CD4-positive, alpha-beta T cell (primary cell): ENCODE data around the gene VWA8. TPM values are rescaled to one million over a fixed set of nuclear protein-coding genes. Genes with fewer than 3 reads are reported as not detected.
"Not testable (repeated sequence)": the region's sequence is repeated elsewhere in the genome, so short reads cannot be mapped to it uniquely, and the experiment has no call there.

ENCODE experiments used
- ATAC-seq: fragments of 200-7000 bp; cut with Tn5 transposase; one replicate; pipeline ENCODE4 v1.10.0; 2022; ENCODE audit warnings: mild to moderate bottlenecking; ENCODE audit not compliant: poor library complexity
- CTCF ChIA-PET: fragments of 350-600 bp; sonication (Branson Sonifier 250); formaldehyde crosslinking; loops from one replicate; lab custom pipeline; 2021; ENCODE audit warnings: antibody characterized with exemption, inconsistent platforms; lab: Charles Lee
- POLR2A ChIA-PET: fragments of 350-600 bp; sonication (Branson Sonifier 250); formaldehyde crosslinking; loops from one replicate; lab custom pipeline; 2021; ENCODE audit warnings: antibody characterized with exemption, inconsistent platforms; lab: Charles Lee
- DNase-seq, 14 experiments: peaks; one replicate each; pipeline ENCODE4 v3.0.0-alpha.2; 2013 to 2020; ENCODE audit warnings: mixed read lengths in 2 of 14
- H3K27ac ChIP-seq, 2 donors: one replicate each; pipeline versions ENCODE4 v1.5.1 to v1.7.0; 2013; ENCODE audit warnings: low read length in 2 of 2, low read depth in 1 of 2, mild to moderate bottlenecking in 1 of 2
- H3K27me3 ChIP-seq, 2 experiments: 1 replicate in 1 of 2; 2 replicates in 1 of 2; pipeline versions ENCODE4 v1.6.1 to v1.7.0; 2013; ENCODE audit warnings: low read length in 2 of 2, control low read depth in 1 of 2, mild to moderate bottlenecking in 1 of 2, moderate library complexity in 1 of 2; ENCODE audit not compliant: insufficient read depth in 2 of 2, control insufficient read depth in 1 of 2
- H3K36me3 ChIP-seq: one replicate; pipeline ENCODE4 v1.6.1; 2013; ENCODE audit warnings: low read length, control low read depth; ENCODE audit not compliant: insufficient read depth
- H3K4me1 ChIP-seq: one replicate; pipeline ENCODE4 v1.6.1; 2013; ENCODE audit warnings: low read length, control low read depth; ENCODE audit not compliant: insufficient read depth
- H3K4me3 ChIP-seq: one replicate; pipeline ENCODE4 v1.5.1; 2013; ENCODE audit warnings: mild to moderate bottlenecking, low read length, moderate library complexity
- H3K9me3 ChIP-seq, 2 experiments: 1 replicate in 1 of 2; 2 replicates in 1 of 2; pipeline versions ENCODE4 v1.6.1 to v1.7.0; 2013; ENCODE audit warnings: low read length in 2 of 2, mild to moderate bottlenecking in 2 of 2, control low read depth in 1 of 2, moderate library complexity in 1 of 2; ENCODE audit not compliant: control insufficient read depth in 1 of 2, insufficient read depth in 1 of 2
- H3K27ac Mint-ChIP-seq: one replicate; pipeline ENCODE4 v1.8.0; 2020; ENCODE audit warnings: mixed read lengths
- H3K27me3 Mint-ChIP-seq: one replicate; pipeline ENCODE4 v1.8.0; 2021; ENCODE audit warnings: mixed read lengths
- H3K36me3 Mint-ChIP-seq: one replicate; pipeline ENCODE4 v1.8.0; 2021; ENCODE audit warnings: low read depth, mixed read lengths
- H3K4me1 Mint-ChIP-seq: one replicate; pipeline ENCODE4 v1.8.0; 2021; ENCODE audit warnings: low read depth, mixed read lengths
- H3K4me3 Mint-ChIP-seq: one replicate; pipeline ENCODE4 v1.8.0; 2020; ENCODE audit warnings: mild to moderate bottlenecking, mixed read lengths
- H3K9me3 Mint-ChIP-seq: one replicate; pipeline ENCODE4 v1.8.0; 2020; ENCODE audit warnings: mixed read lengths
- intact Hi-C, 2 experiments: fragments of 100-400 bp; cut with DNase I in 1 of 2; cut with micrococcal nuclease in 1 of 2; formaldehyde crosslinking; loops; one replicate each; pipeline versions ENCODE4 v1.15.1 to v1.9.0; 2023 to 2025; cut with DNase I, micrococcal nuclease
- total RNA-seq, 174 experiments: library from RNA in 2 of 174; stranded (reverse) in 2 of 174; gene quantifications; one replicate each; pipeline ENCODE4 v1.2.3 and lab custom pipeline; 2021 to 2026
- TF ChIP-seq, protein P1 (sequence below): fragments of 200-600 bp; IDR thresholded peaks from one replicate; pipeline ENCODE4 v1.8.0; 2022; ENCODE audit warnings: antibody characterized with exemption, mild to moderate bottlenecking

VWA8 gene
- total RNA-seq, 2 experiments from 2014 or later = 18.7 to 19.0 TPM

DNA sequence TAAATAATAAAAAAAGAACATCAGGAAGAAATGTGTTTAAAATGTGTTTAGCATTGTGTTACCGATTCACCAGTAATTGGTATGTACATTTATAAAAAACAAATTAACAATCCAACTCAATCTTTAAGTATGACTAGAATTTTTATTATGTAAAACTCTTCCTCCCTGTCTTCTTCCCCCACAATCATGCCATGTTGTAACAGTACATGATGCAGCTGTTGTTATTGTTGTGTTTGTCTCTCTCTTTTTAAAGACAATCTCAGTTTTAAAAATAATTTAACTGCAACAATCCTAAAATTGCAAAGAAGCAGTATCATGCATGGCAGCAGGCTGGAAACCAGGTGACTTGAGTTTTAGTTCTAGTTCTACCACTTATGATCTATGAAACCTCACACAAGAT, 323.3 kb downstream of the VWA8 start:
- ChIA-PET POLR2A (no interaction called here), CTCF (no interaction called here)
- Histone ChIP-seq H3K36me3 (peaks cover 5% of the 10 kb centered on the region), H3K27me3 (no peaks in the 10 kb centered on the region), H3K4me3 (no peak overlapping the region), H3K27ac (no peak overlapping the region), H3K4me1 (no peaks in the 10 kb centered on the region), H3K9me3 (no peaks in the 10 kb centered on the region)
- H3K4me1 Mint-ChIP-seq = no peaks in the 10 kb centered on the region
- ATAC-seq = no peak
- H3K27me3 Mint-ChIP-seq = no peaks in the 10 kb centered on the region
- no peak overlapping the region for H3K27ac Mint-ChIP-seq
- no peaks in the 10 kb centered on the region for H3K9me3 Mint-ChIP-seq
- H3K36me3 Mint-ChIP-seq = peaks cover 23% of the 10 kb centered on the region
- intact Hi-C loops = no loop called here
- TF ChIP-seq, protein P1, sequence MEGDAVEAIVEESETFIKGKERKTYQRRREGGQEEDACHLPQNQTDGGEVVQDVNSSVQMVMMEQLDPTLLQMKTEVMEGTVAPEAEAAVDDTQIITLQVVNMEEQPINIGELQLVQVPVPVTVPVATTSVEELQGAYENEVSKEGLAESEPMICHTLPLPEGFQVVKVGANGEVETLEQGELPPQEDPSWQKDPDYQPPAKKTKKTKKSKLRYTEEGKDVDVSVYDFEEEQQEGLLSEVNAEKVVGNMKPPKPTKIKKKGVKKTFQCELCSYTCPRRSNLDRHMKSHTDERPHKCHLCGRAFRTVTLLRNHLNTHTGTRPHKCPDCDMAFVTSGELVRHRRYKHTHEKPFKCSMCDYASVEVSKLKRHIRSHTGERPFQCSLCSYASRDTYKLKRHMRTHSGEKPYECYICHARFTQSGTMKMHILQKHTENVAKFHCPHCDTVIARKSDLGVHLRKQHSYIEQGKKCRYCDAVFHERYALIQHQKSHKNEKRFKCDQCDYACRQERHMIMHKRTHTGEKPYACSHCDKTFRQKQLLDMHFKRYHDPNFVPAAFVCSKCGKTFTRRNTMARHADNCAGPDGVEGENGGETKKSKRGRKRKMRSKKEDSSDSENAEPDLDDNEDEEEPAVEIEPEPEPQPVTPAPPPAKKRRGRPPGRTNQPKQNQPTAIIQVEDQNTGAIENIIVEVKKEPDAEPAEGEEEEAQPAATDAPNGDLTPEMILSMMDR = no peak
- no peak overlapping the region for H3K4me3 Mint-ChIP-seq
- no peak for DNase-seq

DNA sequence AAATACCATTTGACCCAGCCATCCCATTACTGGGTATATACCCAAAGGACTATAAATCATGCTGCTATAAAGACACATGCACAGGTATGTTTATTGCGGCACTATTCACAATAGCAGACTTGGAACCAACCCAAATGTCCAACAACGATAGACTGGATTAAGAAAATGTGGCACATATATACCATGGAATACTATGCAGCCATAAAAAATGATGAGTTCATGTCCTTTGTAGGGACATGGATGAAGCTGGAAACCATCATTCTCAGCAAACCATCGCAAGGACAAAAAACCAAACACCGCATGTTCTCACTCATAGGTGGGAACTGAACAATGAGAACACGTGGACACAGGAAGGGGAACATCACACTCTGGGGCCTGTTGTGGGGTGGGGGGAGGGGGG, 323.9 kb downstream of the VWA8 start:
- H3K9me3 ChIP-seq, DNase-seq, H3K4me3 Mint-ChIP-seq, H3K4me1 ChIP-seq, H3K36me3 ChIP-seq, H3K4me1 Mint-ChIP-seq, H3K27me3 ChIP-seq, H3K27ac Mint-ChIP-seq, H3K9me3 Mint-ChIP-seq, CTCF ChIA-PET, intact Hi-C loops, ATAC-seq, H3K4me3 ChIP-seq, POLR2A ChIA-PET, H3K27me3 Mint-ChIP-seq, H3K27ac ChIP-seq: not testable (repeated sequence)
- peaks cover 23% of the 10 kb centered on the region for H3K36me3 Mint-ChIP-seq

DNA sequence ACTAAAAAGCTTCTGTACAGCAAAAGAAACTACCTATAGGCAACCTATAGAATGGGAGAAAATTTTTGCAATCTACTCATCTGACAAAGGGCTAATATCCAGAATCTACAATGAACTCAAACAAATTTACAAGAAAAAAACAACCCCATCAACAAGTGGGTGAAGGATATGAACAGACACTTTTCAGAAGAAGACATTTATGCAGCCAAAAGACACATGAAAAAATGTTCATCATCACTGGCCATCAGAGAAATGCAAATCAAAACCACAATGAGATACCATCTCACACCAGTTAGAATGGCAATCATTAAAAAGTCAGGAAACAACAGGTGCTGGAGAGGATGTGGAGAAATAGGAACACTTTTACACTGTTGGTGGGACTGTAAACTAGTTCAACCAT, 324.3 kb downstream of the VWA8 start:
- ATAC-seq, POLR2A ChIA-PET, H3K27ac Mint-ChIP-seq: not testable (repeated sequence)

DNA sequence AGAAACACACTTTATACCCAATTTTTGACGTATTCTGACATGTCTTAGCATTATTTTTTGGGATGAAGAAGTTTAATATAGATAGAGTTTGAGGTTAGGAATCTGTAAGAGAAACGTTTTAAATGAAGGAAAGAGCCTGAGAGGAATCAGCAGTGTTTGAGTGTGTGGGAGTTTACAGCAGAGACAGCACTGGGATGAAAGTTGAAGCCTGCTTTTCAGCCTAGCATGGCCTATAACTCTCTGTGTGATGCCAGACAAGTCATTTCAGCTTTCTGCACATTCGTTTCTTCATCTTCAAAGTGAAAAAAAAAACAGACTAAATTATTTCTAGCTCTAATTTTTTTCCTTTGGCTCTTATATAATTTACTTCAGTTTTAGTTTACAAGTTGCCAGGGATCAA, 326.5 kb downstream of the VWA8 start:
- no peak overlapping the region for H3K4me3 ChIP-seq
- Mint-ChIP-seq H3K4me3 (no peak overlapping the region), H3K27ac (no peak overlapping the region), H3K36me3 (peaks cover 28% of the 10 kb centered on the region), H3K9me3 (no peaks in the 10 kb centered on the region), H3K27me3 (no peaks in the 10 kb centered on the region), H3K4me1 (no peaks in the 10 kb centered on the region)
- H3K27me3 ChIP-seq = no peaks in the 10 kb centered on the region
- ChIA-PET POLR2A (no interaction called here), CTCF (no interaction called here)
- H3K27ac ChIP-seq = no peak overlapping the region
- H3K4me1 ChIP-seq = no peaks in the 10 kb centered on the region
- intact Hi-C loops = no loop called here
- ATAC-seq (no peak), DNase-seq (no peak)
- TF ChIP-seq, protein P1 = no peak
- no peaks in the 10 kb centered on the region for H3K9me3 ChIP-seq
- H3K36me3 ChIP-seq = peaks cover 5% of the 10 kb centered on the region

More for the DNA sequence above, 324.3 kb downstream of the VWA8 start:
- H3K9me3 Mint-ChIP-seq, H3K36me3 ChIP-seq, H3K27ac ChIP-seq, intact Hi-C loops, H3K4me1 Mint-ChIP-seq, H3K27me3 ChIP-seq, CTCF ChIA-PET, H3K9me3 ChIP-seq, H3K27me3 Mint-ChIP-seq, H3K4me3 Mint-ChIP-seq, DNase-seq, H3K4me3 ChIP-seq, H3K4me1 ChIP-seq: not testable (repeated sequence)
- H3K36me3 Mint-ChIP-seq = peaks cover 23% of the 10 kb centered on the region
